HepG2 (cell line): ENCODE results near the gene TXNRD1.

Experiments used
- HNRNPL ChIP-seq: fragments of 200-400 bp; formaldehyde crosslinking; IDR thresholded peaks from 2 replicates; pipeline ENCODE4 v1.6.1; 2017; ENCODE audit warnings: mild to moderate bottlenecking, low read depth, low read length
- SYNCRIP ChIP-seq: fragments of 200-400 bp; formaldehyde crosslinking; IDR thresholded peaks from 2 replicates; pipeline ENCODE4 v1.6.1; 2018; ENCODE audit warnings: mild to moderate bottlenecking, low read depth, low read length; ENCODE audit not compliant: insufficient read depth
- TF ChIP-seq, protein P1 (sequence below): IDR thresholded peaks from 2 replicates; pipeline ENCODE4 v1.6.1; 2012; ENCODE audit warnings: inconsistent platforms
- TF ChIP-seq, protein P2 (sequence below): sonication (generic); formaldehyde crosslinking; IDR thresholded peaks from 2 replicates; pipeline ENCODE4 v1.5.0; 2020; ENCODE audit warnings: mild to moderate bottlenecking, missing genetic modification reagents, moderate library complexity
- TF ChIP-seq, protein P3 (sequence below): sonication (generic); formaldehyde crosslinking; IDR thresholded peaks from 2 replicates; pipeline ENCODE4 v1.4.0; 2020; ENCODE audit warnings: missing genetic modification reagents
- TF ChIP-seq, protein P4 (sequence below): sonication (generic); formaldehyde crosslinking; IDR thresholded peaks from 2 replicates; pipeline ENCODE4 v1.4.0; 2020; ENCODE audit warnings: missing genetic modification reagents

DNA sequence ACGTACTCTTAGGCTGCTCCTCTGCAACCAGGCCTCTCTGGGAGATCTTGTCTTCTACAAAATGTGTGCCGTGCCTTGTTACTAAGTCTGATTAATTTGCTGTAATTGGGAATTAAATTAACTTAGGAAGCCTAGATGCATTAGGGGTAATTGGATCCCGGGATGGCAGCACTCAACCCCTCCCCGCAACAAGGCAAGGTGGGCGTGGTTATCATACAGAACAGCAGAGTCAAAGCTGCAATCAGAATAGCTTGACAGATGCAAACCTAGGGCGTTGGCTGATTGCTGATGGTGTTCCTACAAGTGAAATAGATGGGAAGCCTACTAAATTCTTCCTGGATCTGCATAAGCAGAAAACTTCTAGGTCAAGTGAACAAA lies 43.0 kb upstream of the TXNRD1 start:
- TF ChIP-seq, protein P1, sequence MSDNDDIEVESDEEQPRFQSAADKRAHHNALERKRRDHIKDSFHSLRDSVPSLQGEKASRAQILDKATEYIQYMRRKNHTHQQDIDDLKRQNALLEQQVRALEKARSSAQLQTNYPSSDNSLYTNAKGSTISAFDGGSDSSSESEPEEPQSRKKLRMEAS = no peak
- TF ChIP-seq, protein P2, sequence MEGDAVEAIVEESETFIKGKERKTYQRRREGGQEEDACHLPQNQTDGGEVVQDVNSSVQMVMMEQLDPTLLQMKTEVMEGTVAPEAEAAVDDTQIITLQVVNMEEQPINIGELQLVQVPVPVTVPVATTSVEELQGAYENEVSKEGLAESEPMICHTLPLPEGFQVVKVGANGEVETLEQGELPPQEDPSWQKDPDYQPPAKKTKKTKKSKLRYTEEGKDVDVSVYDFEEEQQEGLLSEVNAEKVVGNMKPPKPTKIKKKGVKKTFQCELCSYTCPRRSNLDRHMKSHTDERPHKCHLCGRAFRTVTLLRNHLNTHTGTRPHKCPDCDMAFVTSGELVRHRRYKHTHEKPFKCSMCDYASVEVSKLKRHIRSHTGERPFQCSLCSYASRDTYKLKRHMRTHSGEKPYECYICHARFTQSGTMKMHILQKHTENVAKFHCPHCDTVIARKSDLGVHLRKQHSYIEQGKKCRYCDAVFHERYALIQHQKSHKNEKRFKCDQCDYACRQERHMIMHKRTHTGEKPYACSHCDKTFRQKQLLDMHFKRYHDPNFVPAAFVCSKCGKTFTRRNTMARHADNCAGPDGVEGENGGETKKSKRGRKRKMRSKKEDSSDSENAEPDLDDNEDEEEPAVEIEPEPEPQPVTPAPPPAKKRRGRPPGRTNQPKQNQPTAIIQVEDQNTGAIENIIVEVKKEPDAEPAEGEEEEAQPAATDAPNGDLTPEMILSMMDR (CRISPR knock-in tag) = no peak
- no peak for TF ChIP-seq HNRNPL
- no peak for TF ChIP-seq SYNCRIP
- TF ChIP-seq, protein P3, sequence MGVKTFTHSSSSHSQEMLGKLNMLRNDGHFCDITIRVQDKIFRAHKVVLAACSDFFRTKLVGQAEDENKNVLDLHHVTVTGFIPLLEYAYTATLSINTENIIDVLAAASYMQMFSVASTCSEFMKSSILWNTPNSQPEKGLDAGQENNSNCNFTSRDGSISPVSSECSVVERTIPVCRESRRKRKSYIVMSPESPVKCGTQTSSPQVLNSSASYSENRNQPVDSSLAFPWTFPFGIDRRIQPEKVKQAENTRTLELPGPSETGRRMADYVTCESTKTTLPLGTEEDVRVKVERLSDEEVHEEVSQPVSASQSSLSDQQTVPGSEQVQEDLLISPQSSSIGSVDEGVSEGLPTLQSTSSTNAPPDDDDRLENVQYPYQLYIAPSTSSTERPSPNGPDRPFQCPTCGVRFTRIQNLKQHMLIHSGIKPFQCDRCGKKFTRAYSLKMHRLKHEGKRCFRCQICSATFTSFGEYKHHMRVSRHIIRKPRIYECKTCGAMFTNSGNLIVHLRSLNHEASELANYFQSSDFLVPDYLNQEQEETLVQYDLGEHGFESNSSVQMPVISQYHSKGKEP (CRISPR knock-in tag) = no peak
- TF ChIP-seq, protein P4, sequence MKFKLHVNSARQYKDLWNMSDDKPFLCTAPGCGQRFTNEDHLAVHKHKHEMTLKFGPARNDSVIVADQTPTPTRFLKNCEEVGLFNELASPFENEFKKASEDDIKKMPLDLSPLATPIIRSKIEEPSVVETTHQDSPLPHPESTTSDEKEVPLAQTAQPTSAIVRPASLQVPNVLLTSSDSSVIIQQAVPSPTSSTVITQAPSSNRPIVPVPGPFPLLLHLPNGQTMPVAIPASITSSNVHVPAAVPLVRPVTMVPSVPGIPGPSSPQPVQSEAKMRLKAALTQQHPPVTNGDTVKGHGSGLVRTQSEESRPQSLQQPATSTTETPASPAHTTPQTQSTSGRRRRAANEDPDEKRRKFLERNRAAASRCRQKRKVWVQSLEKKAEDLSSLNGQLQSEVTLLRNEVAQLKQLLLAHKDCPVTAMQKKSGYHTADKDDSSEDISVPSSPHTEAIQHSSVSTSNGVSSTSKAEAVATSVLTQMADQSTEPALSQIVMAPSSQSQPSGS (CRISPR knock-in tag) = no peak
